Endothelial cell of umbilical vein (primary cell): ENCODE measurements around the gene COX5A. TPM values are rescaled to one million over a fixed set of nuclear protein-coding genes. Genes with fewer than 3 reads are reported as not detected.
"Not testable (repeated sequence)": the region's sequence is repeated elsewhere in the genome, so short reads cannot be mapped to it uniquely, and the experiment has no call there.

Experiments used
- BruUV-seq: library from RNA; stranded (reverse); fragments of 400-500 nt; replicated peaks from 2 replicates; lab custom pipeline; 2021; lab: Mats Ljungman, UMichigan
- CTCF ChIA-PET: fragments of 300-600, 350-600 bp; sonication (Branson Sonifier 250); formaldehyde crosslinking; loops from one replicate; lab custom pipeline; 2021; ENCODE audit warnings: antibody characterized with exemption, inconsistent platforms; lab: Charles Lee
- POLR2A ChIA-PET: fragments of 300-600, 350-600 bp; sonication (Branson Sonifier 250); formaldehyde crosslinking; loops from one replicate; lab custom pipeline; 2021; ENCODE audit warnings: antibody characterized with exemption, inconsistent platforms; lab: Charles Lee
- DNase-seq: peaks from one replicate; pipeline ENCODE4 v3.0.0-alpha.2; 2011; ENCODE audit warnings: low read depth, low spot score
- FAIRE-seq: peaks from 2 replicates; lab custom pipeline; 2011; peaks lifted over from hg19 to GRCh38; lab: Jason Lieb, UNC
- H2AFZ ChIP-seq: 2 replicates; pipeline ENCODE4 v1.6.0; 2012; ENCODE audit warnings: low read depth, low read length, control low read depth, inconsistent platforms
- H3K27ac ChIP-seq: 2 replicates; pipeline ENCODE4 v1.5.1; 2011; ENCODE audit warnings: low read depth, mild to moderate bottlenecking, control low read depth, low read length, moderate library complexity; ENCODE audit not compliant: insufficient read depth
- H3K27me3 ChIP-seq, 2 experiments: 2 replicates each; pipeline versions ENCODE4 v1.6.0 to v1.6.1; 2011; ENCODE audit warnings: low read length in 2 of 2, mixed read lengths in 1 of 2; ENCODE audit not compliant: control insufficient read depth in 2 of 2, insufficient read depth in 2 of 2
- H3K36me3 ChIP-seq, 2 experiments: 2 replicates in 1 of 2; 3 replicates in 1 of 2; pipeline ENCODE4 v1.5.1; 2011; ENCODE audit warnings: low read length in 2 of 2, mild to moderate bottlenecking in 1 of 2, moderate library complexity in 1 of 2; ENCODE audit not compliant: control insufficient read depth in 2 of 2, insufficient read depth in 2 of 2; ENCODE audit errors: extremely low read depth in 1 of 2
- H3K4me1 ChIP-seq: 3 replicates; pipeline ENCODE4 v1.5.1; 2011; ENCODE audit warnings: mild to moderate bottlenecking, low read length; ENCODE audit not compliant: control insufficient read depth, insufficient read depth; ENCODE audit errors: extremely low read depth
- H3K4me2 ChIP-seq: 2 replicates; pipeline ENCODE4 v1.6.1; 2011; ENCODE audit warnings: low read length, control low read depth, mixed read lengths; ENCODE audit not compliant: insufficient read depth
- H3K4me3 ChIP-seq, 3 experiments: fragments of 200-600 bp in 1 of 3; sonication (generic), shearing (Covaris generic) in 1 of 3; replicated peaks in 1 of 3; 2 replicates each; pipeline ENCODE4 v1.5.1; 2011 to 2016; ENCODE audit warnings: control low read depth in 3 of 3, low read length in 3 of 3, mild to moderate bottlenecking in 2 of 3, inconsistent platforms in 1 of 3, low read depth in 1 of 3, moderate library complexity in 1 of 3; ENCODE audit not compliant: insufficient read depth in 1 of 3
- H3K79me2 ChIP-seq: 2 replicates; pipeline ENCODE4 v1.6.0; 2012; ENCODE audit warnings: low read length, inconsistent platforms; ENCODE audit not compliant: control insufficient read depth, insufficient read depth
- H3K9ac ChIP-seq: replicated peaks from 2 replicates; pipeline ENCODE3; 2011; ENCODE audit warnings: low read length, control low read depth; ENCODE audit not compliant: insufficient read depth; ENCODE audit errors: extremely low read depth
- H3K9me1 ChIP-seq: replicated peaks from 3 replicates; pipeline ENCODE4 v1.6.0; 2011; ENCODE audit warnings: mild to moderate bottlenecking, low read length; ENCODE audit not compliant: control insufficient read depth, insufficient read depth; ENCODE audit errors: extremely low read depth
- H3K9me3 ChIP-seq: replicated peaks from 2 replicates; pipeline ENCODE4 v1.5.1; 2012; ENCODE audit warnings: low read length, inconsistent platforms; ENCODE audit not compliant: control insufficient read depth, insufficient read depth
- H4K20me1 ChIP-seq: replicated peaks from 2 replicates; pipeline ENCODE3; 2011; ENCODE audit warnings: mild to moderate bottlenecking, low read length; ENCODE audit not compliant: control insufficient read depth, insufficient read depth; ENCODE audit errors: extremely low read depth
- EZH2 ChIP-seq: IDR thresholded peaks from 2 replicates; pipeline ENCODE4 v1.6.1; 2012; ENCODE audit warnings: borderline replicate concordance, low read depth, mild to moderate bottlenecking, moderate library complexity, low read length, inconsistent platforms; ENCODE audit not compliant: severe bottlenecking
- FOS ChIP-seq: IDR thresholded peaks from 2 replicates; pipeline ENCODE4 v1.6.1; 2011; ENCODE audit warnings: mild to moderate bottlenecking, low read length, moderate library complexity, borderline replicate concordance; ENCODE audit not compliant: insufficient read depth
- GATA2 ChIP-seq: IDR thresholded peaks from 2 replicates; pipeline ENCODE4 v1.7.0; 2011; ENCODE audit warnings: low read depth, mild to moderate bottlenecking, moderate library complexity, mixed read lengths, low read length; ENCODE audit not compliant: insufficient read length, insufficient read depth
- JUN ChIP-seq: IDR thresholded peaks from 2 replicates; pipeline ENCODE4 v1.6.1; 2011; ENCODE audit warnings: borderline replicate concordance, low read depth; ENCODE audit not compliant: insufficient read length, insufficient read depth
- MYC ChIP-seq: IDR thresholded peaks from one replicate; pipeline ENCODE4 v1.6.1; 2011; ENCODE audit warnings: mild to moderate bottlenecking, low read depth, low read length
- POLR2A ChIP-seq: IDR thresholded peaks from 2 replicates; pipeline ENCODE4 v1.6.1; 2012; ENCODE audit warnings: low read depth, mild to moderate bottlenecking, control low read depth, low read length
- POLR2AphosphoS5 ChIP-seq: IDR thresholded peaks from 2 replicates; pipeline ENCODE4 v1.6.1; 2012; ENCODE audit warnings: low read depth, mild to moderate bottlenecking, control low read depth, low read length, moderate library complexity; ENCODE audit not compliant: insufficient read depth
- dilution Hi-C: fragments of 300-500 bp; cut with MboI; formaldehyde crosslinking; loops from one replicate; pipeline ENCODE4 v1.15.0; 2019; ENCODE audit warnings: low sequenced_read_pairs; ENCODE audit not compliant: extremely low pct_ligation_motif_present
- intact Hi-C: fragments of 100-400 bp; cut with micrococcal nuclease; formaldehyde crosslinking; loops from one replicate; pipeline ENCODE4 v1.10.0; 2022
- polyA plus RNA-seq, 4 experiments: library from polyadenylated mRNA; depleted of rRNA in 3 of 4; stranded (reverse) in 3 of 4; unstranded in 1 of 4; fragments of >200 nt; gene quantifications; 2 replicates each; pipeline versions ENCODE4 v1.2.1 to v1.2.3, GENCODE V29; 2011 to 2012; ENCODE audit warnings: missing spikeins in 1 of 4
- total RNA-seq: library from RNA; stranded (reverse); gene quantifications from 2 replicates; pipeline ENCODE4 v1.2.3, GENCODE V29; 2021
- TF ChIP-seq, protein P1 (sequence below): IDR thresholded peaks from 2 replicates; pipeline ENCODE4 v1.6.1; 2011; ENCODE audit not compliant: insufficient read depth, insufficient read length
- TF ChIP-seq, protein P2 (sequence below), 2 donors: IDR thresholded peaks; 1 replicate in 1 of 2; 2 replicates in 1 of 2; pipeline ENCODE4 v1.5.1; 2011; ENCODE audit warnings: low read length in 2 of 2, mild to moderate bottlenecking in 2 of 2, moderate library complexity in 2 of 2, control low read depth in 1 of 2, inconsistent platforms in 1 of 2, low read depth in 1 of 2; ENCODE audit not compliant: insufficient read depth in 1 of 2; ENCODE audit errors: extremely low read depth in 1 of 2

The COX5A gene
- total and polyA plus RNA-seq, 2 donors (not counting 3 experiments of a cell fraction or from before 2014, with no cell fraction given), result 134 to 220 TPM

DNA sequence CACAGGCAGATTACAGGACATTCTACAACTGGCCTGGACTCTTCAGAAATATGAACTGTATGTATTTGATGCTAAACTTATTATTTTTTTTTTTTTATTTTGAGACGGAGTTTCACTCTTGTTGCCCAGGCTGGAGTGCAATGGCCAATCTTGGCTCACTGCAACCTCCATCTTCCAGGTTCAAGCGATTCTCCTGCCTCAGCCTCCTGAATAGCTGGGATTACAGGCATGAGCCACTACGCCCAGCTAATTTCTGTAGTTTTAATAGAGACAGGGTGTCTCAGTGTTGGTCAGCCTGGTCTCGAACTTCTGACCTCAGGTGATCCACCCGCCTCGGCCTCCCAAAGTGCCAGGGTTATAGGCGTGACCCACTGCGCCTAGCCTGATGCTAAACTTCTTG, 24.1 kb downstream of the COX5A start:
- H3K9me3 ChIP-seq, intact Hi-C loops, H3K4me2 ChIP-seq, DNase-seq, H3K27me3 ChIP-seq, H3K36me3 ChIP-seq, dilution Hi-C loops, H3K4me3 ChIP-seq, H3K9ac ChIP-seq, FAIRE-seq, H3K27ac ChIP-seq, H2AFZ ChIP-seq, BruUV-seq, H3K79me2 ChIP-seq, POLR2A ChIA-PET, H3K4me1 ChIP-seq, H3K9me1 ChIP-seq, H4K20me1 ChIP-seq: not testable (repeated sequence)
- CTCF ChIA-PET, result interaction anchor here (6.9 kb wide), 1 partner anchor 13 kb away, joined by 35 read pairs; no protein-coding TSS in a partner anchor

DNA sequence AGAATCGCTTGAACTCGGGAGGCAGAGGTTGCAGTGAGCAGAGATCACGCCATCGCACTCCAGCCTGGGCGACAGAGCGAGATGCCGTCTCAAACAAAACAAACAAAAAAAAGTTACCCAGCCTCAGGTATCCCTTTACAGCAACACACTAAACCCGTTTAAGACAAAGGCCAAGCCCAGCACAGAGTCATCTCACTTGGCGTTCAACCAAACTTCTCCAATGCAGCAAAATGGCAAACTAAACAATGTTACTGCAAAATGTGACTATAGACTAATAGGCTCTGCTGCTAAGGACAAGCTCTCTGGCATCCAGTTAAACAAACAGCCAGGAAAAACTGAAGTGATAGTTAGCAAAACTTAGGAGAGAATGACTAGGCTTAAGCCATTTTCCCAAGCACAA, 24.8 kb downstream of the COX5A start:
- Histone ChIP-seq H3K4me2 (no peak overlapping the region), H3K79me2 (no peaks in the 10 kb centered on the region), H3K36me3 (peaks cover 3 to 9% of the 10 kb centered on the region in 2 experiments), H2AFZ (no peak overlapping the region), H3K27me3 (no peaks in the 10 kb centered on the region), H3K4me1 (no peaks in the 10 kb centered on the region), H3K9ac (no peak overlapping the region), H4K20me1 (no peaks in the 10 kb centered on the region), H3K27ac (no peak overlapping the region), H3K4me3 (no peak overlapping the region), H3K9me3 (no peaks in the 10 kb centered on the region), H3K9me1 (no peaks in the 10 kb centered on the region)
- intact Hi-C loops (no loop called here), dilution Hi-C loops (no loop called here)
- no TSS peak for BruUV-seq
- TF ChIP-seq, protein P1, sequence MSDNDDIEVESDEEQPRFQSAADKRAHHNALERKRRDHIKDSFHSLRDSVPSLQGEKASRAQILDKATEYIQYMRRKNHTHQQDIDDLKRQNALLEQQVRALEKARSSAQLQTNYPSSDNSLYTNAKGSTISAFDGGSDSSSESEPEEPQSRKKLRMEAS, result no peak
- no peak for TF ChIP-seq JUN
- TF ChIP-seq, protein P2, sequence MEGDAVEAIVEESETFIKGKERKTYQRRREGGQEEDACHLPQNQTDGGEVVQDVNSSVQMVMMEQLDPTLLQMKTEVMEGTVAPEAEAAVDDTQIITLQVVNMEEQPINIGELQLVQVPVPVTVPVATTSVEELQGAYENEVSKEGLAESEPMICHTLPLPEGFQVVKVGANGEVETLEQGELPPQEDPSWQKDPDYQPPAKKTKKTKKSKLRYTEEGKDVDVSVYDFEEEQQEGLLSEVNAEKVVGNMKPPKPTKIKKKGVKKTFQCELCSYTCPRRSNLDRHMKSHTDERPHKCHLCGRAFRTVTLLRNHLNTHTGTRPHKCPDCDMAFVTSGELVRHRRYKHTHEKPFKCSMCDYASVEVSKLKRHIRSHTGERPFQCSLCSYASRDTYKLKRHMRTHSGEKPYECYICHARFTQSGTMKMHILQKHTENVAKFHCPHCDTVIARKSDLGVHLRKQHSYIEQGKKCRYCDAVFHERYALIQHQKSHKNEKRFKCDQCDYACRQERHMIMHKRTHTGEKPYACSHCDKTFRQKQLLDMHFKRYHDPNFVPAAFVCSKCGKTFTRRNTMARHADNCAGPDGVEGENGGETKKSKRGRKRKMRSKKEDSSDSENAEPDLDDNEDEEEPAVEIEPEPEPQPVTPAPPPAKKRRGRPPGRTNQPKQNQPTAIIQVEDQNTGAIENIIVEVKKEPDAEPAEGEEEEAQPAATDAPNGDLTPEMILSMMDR (IDR thresholded peaks at IDR 0.05; ENCODE audit: extremely low read depth in 1 of 2, insufficient read depth in 1 of 2, low read depth in 1 of 2, low read length in 2 of 2), result no peak
- no peak for TF ChIP-seq FOS
- TF ChIP-seq EZH2, result no peak
- TF ChIP-seq MYC, result no peak
- TF ChIP-seq GATA2, result no peak
- no peak for TF ChIP-seq POLR2A
- TF ChIP-seq POLR2AphosphoS5, result no peak
- DNase-seq, result no peak
- CTCF ChIA-PET, result interaction anchor here (0.7 to 6.9 kb wide), 2 partner anchors 12 to 144 kb away, joined by 3 to 35 read pairs; no protein-coding TSS in a partner anchor
- no peak for FAIRE-seq
- POLR2A ChIA-PET, result no interaction called here
